ENCODE measurements around the gene SYT3. TPM values are rescaled to one million over a fixed set of nuclear protein-coding genes. Genes with fewer than 3 reads are reported as not detected.

SYT3 gene
- total and polyA plus RNA-seq, 2 of the 13 experiments (the other 11 are each of a cell fraction or from before 2014, with no cell fraction given), result not detected

GRCh38 chr19:50678323-50678722, 38.6 kb upstream of the SYT3 start:
- 3% methylated on average over 3 of the region's 3 CpGs for WGBS (ENCODE audit: low lambda C conversion rate)
- BruUV-seq (replicated peaks), result no TSS peak
- CTCF ChIA-PET (ENCODE audit: low intra/inter-chr PET ratio, low total read pairs), result no interaction called here
- TF ChIP-seq DMTF1 (CRISPR knock-in tag; IDR thresholded peaks at IDR 0.05) (no peak), CREB1 (IDR thresholded peaks at IDR 0.05) (peak; percentile 13; the same call in 1 of the 2 replicates), CREB1 (CRISPR knock-in tag; IDR thresholded peaks at IDR 0.05) (no peak)
- DNase-seq (ENCODE audit: low spot score) (no peak), FAIRE-seq (no peak), ATAC-seq (no peak)
- POLR2A ChIA-PET, result no interaction called here
- H3K9ac ChIP-seq (ENCODE audit: insufficient read depth, low read depth, low read length), result no peak overlapping the region
- H4K20me1 ChIP-seq (ENCODE audit: insufficient read depth, low read length), result no peaks in the 10 kb centered on the region
- H3K27me3 ChIP-seq (ENCODE audit: control insufficient read depth in 1 of 2, insufficient read depth in 2 of 2, low read length in 2 of 2), result peaks cover 2 to 17% of the 10 kb centered on the region in 2 experiments; a peak in 3 of 5 replicates
- in situ Hi-C loops (cut with HindIII; ENCODE audit: extremely low pct_ligation_motif_present, low pct_unique_long_range_greater_than_20kb) (no loop called here), intact Hi-C loops (cut with micrococcal nuclease; ENCODE audit: unreplicated experiment) (no loop called here)
- H3K4me1 ChIP-seq (ENCODE audit: insufficient read depth, low read length), result no peaks in the 10 kb centered on the region
- no peak overlapping the region for H2AFZ ChIP-seq (ENCODE audit: low read length)
- no peak overlapping the region for H3K27ac ChIP-seq (ENCODE audit: extremely low read length, insufficient read depth, low read length)
- H3K36me3 ChIP-seq (replicated peaks in 1 of 2; ENCODE audit: control insufficient read depth in 1 of 2, insufficient read depth in 2 of 2, low read length in 2 of 2), result no peaks in the 10 kb centered on the region
- no peak overlapping the region for H3K4me2 ChIP-seq (ENCODE audit: low read depth, low read length)
- no peak overlapping the region for H3K4me3 ChIP-seq (replicated peaks in 1 of 3; ENCODE audit: insufficient read depth in 1 of 3, low read depth in 2 of 3, low read length in 3 of 3)
- H3K79me2 ChIP-seq (ENCODE audit: insufficient read depth, low read length), result no peaks in the 10 kb centered on the region
- no peaks in the 10 kb centered on the region for H3K9me3 ChIP-seq (ENCODE audit: low read length)

GRCh38 chr19:50677636-50678035, 38.0 kb upstream of the SYT3 start:
- no peak overlapping the region for H3K4me2 ChIP-seq (ENCODE audit: low read depth, low read length)
- no peak for FAIRE-seq
- WGBS (ENCODE audit: low lambda C conversion rate), result 13% methylated on average over 5 of the region's 5 CpGs
- TF ChIP-seq RARG (CRISPR knock-in tag; IDR thresholded peaks at IDR 0.05; ENCODE audit: low read depth), result no peak
- TF ChIP-seq THAP9 (CRISPR knock-in tag; IDR thresholded peaks at IDR 0.05; ENCODE audit: borderline replicate concordance), result no peak
- no peak for TF ChIP-seq ZC3H4 (CRISPR knock-in tag; IDR thresholded peaks at IDR 0.05; ENCODE audit: borderline replicate concordance)
- TF ChIP-seq ZBTB7A (CRISPR knock-in tag; IDR thresholded peaks at IDR 0.05), result no peak
- TF ChIP-seq ZNF678 (CRISPR knock-in tag; IDR thresholded peaks at IDR 0.05), result no peak
- TF ChIP-seq FOXK1 (CRISPR knock-in tag; IDR thresholded peaks at IDR 0.05; ENCODE audit: borderline replicate concordance, low read depth), result no peak
- TF ChIP-seq ZNF460 (CRISPR knock-in tag; IDR thresholded peaks at IDR 0.05; ENCODE audit: borderline replicate concordance), result no peak
- no peak for TF ChIP-seq MXD1 (CRISPR knock-in tag; IDR thresholded peaks at IDR 0.05)

More at GRCh38 chr19:50677636-50678035, 38.0 kb upstream of the SYT3 start:
- ATAC-seq (no peak), DNase-seq (ENCODE audit: low spot score) (no peak)
- CTCF ChIA-PET (ENCODE audit: low intra/inter-chr PET ratio, low total read pairs), result no interaction called here
- Histone ChIP-seq H3K27ac (ENCODE audit: extremely low read length, insufficient read depth, low read length) (no peak overlapping the region), H3K4me3 (replicated peaks in 1 of 3; ENCODE audit: insufficient read depth in 1 of 3, low read depth in 2 of 3, low read length in 3 of 3) (no peak overlapping the region), H3K36me3 (replicated peaks in 1 of 2; ENCODE audit: control insufficient read depth in 1 of 2, insufficient read depth in 2 of 2, low read length in 2 of 2) (no peaks in the 10 kb centered on the region), H3K4me1 (ENCODE audit: insufficient read depth, low read length) (no peaks in the 10 kb centered on the region), H4K20me1 (ENCODE audit: insufficient read depth, low read length) (no peaks in the 10 kb centered on the region), H2AFZ (ENCODE audit: low read length) (no peak overlapping the region), H3K9me3 (ENCODE audit: low read length) (no peaks in the 10 kb centered on the region), H3K27me3 (ENCODE audit: control insufficient read depth in 1 of 2, insufficient read depth in 2 of 2, low read length in 2 of 2) (peaks cover 5 to 24% of the 10 kb centered on the region in 2 experiments; a peak in 4 of 5 replicates), H3K79me2 (ENCODE audit: insufficient read depth, low read length) (no peaks in the 10 kb centered on the region), H3K9ac (ENCODE audit: insufficient read depth, low read depth, low read length) (no peak overlapping the region)
- intact Hi-C loops (cut with micrococcal nuclease; ENCODE audit: unreplicated experiment) (no loop called here), in situ Hi-C loops (cut with HindIII; ENCODE audit: extremely low pct_ligation_motif_present, low pct_unique_long_range_greater_than_20kb) (no loop called here)
- POLR2A ChIA-PET, result no interaction called here
- no TSS peak for BruUV-seq (replicated peaks)

Data from HepG2 (cell line).